ENCODE data around the gene GOLGA6A.

Gene GOLGA6A

DNA sequence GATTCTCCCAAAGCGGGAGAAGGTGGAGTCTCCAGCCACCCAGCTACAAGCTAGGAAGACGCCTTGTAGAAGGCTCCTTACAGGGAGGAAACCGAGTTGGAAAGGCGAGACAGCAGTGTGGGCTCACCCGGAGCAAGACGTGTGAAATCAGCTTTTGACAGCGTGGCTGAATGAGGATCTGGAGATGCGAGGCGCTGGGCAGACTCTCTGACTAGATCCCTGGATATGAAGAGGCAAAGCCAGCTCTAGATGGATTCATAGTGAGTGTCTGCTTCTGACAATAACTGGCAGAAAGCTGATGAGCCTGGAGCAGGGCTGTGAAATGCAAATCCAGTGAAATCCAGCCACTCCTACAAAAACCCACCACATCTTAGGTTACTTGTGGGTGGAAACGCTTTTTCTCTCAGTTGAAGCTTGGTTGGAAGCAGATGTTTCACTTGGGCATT lies 41.0 kb downstream of the GOLGA6A start:
- Histone ChIP-seq H3K4me3 (ENCODE audit: low read length) (no peak overlapping the region), H3K27me3 (ENCODE audit: control insufficient read depth, low read length) (no peaks in the 10 kb centered on the region), H3F3A (ENCODE audit: control insufficient read depth, insufficient read depth) (no peaks in the 10 kb centered on the region), H3K9me2 (replicated peaks; ENCODE audit: control insufficient read depth, low read length) (no peaks in the 10 kb centered on the region), H3K79me2 (ENCODE audit: control insufficient read depth, low read length) (no peaks in the 10 kb centered on the region), H3K4me1 (ENCODE audit: control insufficient read depth, low read length) (no peaks in the 10 kb centered on the region), H4K20me1 (ENCODE audit: control insufficient read depth, insufficient read depth, low read depth, low read length) (no peaks in the 10 kb centered on the region; the same call in 1 of the 2 replicates), H3K4me2 (ENCODE audit: low read length) (no peak overlapping the region), H3K36me3 (ENCODE audit: control insufficient read depth, low read length) (no peaks in the 10 kb centered on the region), H3K9me3 (ENCODE audit: control insufficient read depth, insufficient read depth, low read length) (no peaks in the 10 kb centered on the region), H3K27ac (ENCODE audit: low read depth, low read length) (no peak overlapping the region)
- TF ChIP-seq, protein P1, sequence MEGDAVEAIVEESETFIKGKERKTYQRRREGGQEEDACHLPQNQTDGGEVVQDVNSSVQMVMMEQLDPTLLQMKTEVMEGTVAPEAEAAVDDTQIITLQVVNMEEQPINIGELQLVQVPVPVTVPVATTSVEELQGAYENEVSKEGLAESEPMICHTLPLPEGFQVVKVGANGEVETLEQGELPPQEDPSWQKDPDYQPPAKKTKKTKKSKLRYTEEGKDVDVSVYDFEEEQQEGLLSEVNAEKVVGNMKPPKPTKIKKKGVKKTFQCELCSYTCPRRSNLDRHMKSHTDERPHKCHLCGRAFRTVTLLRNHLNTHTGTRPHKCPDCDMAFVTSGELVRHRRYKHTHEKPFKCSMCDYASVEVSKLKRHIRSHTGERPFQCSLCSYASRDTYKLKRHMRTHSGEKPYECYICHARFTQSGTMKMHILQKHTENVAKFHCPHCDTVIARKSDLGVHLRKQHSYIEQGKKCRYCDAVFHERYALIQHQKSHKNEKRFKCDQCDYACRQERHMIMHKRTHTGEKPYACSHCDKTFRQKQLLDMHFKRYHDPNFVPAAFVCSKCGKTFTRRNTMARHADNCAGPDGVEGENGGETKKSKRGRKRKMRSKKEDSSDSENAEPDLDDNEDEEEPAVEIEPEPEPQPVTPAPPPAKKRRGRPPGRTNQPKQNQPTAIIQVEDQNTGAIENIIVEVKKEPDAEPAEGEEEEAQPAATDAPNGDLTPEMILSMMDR (IDR thresholded peaks at IDR 0.05; ENCODE audit: low read depth, low read length, poor library complexity, severe bottlenecking) = no peak
- TF ChIP-seq EZH2phosphoT487 (IDR thresholded peaks at IDR 0.05; ENCODE audit: borderline replicate concordance, low read length) = no peak

DNA sequence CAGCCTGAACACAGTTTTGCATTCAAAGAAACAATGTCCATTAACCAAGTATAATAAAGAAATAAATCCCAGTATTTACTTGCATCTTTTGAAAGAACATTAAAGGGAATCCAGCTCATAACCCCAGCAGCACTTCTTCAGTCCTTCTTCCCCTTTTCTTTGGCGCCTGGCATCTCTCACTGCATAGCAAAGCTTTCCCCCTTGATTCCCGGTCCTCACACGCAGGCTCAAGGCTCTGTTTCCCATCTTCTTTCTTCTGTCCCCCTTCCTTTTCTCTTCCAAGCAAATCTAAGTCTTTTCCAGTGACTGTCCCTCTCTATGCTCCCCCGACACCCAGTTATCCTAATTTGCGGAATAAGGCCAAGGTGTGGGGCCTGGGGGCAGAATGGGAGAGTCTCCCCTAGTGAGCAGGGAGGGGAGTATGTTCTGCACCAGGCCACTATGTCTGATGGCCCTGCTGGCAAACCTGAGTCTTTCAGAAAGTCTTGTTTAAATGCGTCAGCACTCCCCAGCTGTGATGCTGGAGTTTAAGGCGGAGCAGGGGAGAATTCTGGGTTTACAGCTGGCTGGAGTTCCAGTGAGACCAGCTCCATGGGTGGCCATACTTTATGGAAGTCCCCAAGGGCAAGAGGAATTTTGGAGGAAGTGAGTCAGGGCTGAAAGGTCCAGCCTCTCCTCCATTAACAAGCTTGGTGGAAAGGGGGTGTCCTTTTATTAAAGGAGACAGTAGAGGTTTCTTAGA lies 42.1 kb downstream of the GOLGA6A start:
- Histone ChIP-seq H3K9me2 (replicated peaks; ENCODE audit: control insufficient read depth, low read length) (no peaks in the 10 kb centered on the region), H4K20me1 (ENCODE audit: control insufficient read depth, insufficient read depth, low read depth, low read length) (no peaks in the 10 kb centered on the region; the same call in 1 of the 2 replicates), H3K36me3 (ENCODE audit: control insufficient read depth, low read length) (no peaks in the 10 kb centered on the region), H3K79me2 (ENCODE audit: control insufficient read depth, low read length) (no peaks in the 10 kb centered on the region), H3K27me3 (ENCODE audit: control insufficient read depth, low read length) (no peaks in the 10 kb centered on the region), H3K9me3 (ENCODE audit: control insufficient read depth, insufficient read depth, low read length) (no peaks in the 10 kb centered on the region), H3F3A (ENCODE audit: control insufficient read depth, insufficient read depth) (no peaks in the 10 kb centered on the region), H3K4me2 (ENCODE audit: low read length) (no peak overlapping the region), H3K4me3 (ENCODE audit: low read length) (no peak overlapping the region), H3K27ac (ENCODE audit: low read depth, low read length) (no peak overlapping the region), H3K4me1 (ENCODE audit: control insufficient read depth, low read length) (no peaks in the 10 kb centered on the region)
- TF ChIP-seq, protein P1 (IDR thresholded peaks at IDR 0.05; ENCODE audit: low read depth, low read length, poor library complexity, severe bottlenecking) = no peak
- no peak for TF ChIP-seq EZH2phosphoT487 (IDR thresholded peaks at IDR 0.05; ENCODE audit: borderline replicate concordance, low read length)

DNA sequence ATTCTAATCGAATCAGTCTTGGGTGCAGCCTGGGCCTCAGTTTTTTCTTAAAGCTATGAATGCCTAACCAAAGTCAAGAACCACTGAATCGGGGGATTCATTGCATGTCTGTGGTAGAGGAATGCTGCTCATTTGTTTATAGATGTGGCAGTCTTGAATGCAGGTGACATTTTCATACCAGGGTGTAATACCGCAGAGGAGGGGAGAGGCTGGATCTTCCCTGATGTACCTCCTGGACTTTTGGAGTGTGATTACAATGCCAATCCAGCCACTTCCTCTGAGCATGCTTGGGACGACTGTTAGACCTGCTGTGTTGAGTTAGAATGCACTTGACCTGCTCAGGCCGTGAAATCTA lies 42.7 kb downstream of the GOLGA6A start:
- H3F3A ChIP-seq (ENCODE audit: control insufficient read depth, insufficient read depth) = no peaks in the 10 kb centered on the region
- TF ChIP-seq, protein P1 (IDR thresholded peaks at IDR 0.05; ENCODE audit: low read depth, low read length, poor library complexity, severe bottlenecking) = no peak
- no peak for TF ChIP-seq EZH2phosphoT487 (IDR thresholded peaks at IDR 0.05; ENCODE audit: borderline replicate concordance, low read length)
- no peak overlapping the region for H3K4me2 ChIP-seq (ENCODE audit: low read length)
- no peaks in the 10 kb centered on the region for H3K36me3 ChIP-seq (ENCODE audit: control insufficient read depth, low read length)
- no peaks in the 10 kb centered on the region for H3K4me1 ChIP-seq (ENCODE audit: control insufficient read depth, low read length)
- H3K27me3 ChIP-seq (ENCODE audit: control insufficient read depth, low read length) = no peaks in the 10 kb centered on the region
- H3K27ac ChIP-seq (ENCODE audit: low read depth, low read length) = no peak overlapping the region
- no peaks in the 10 kb centered on the region for H3K9me3 ChIP-seq (ENCODE audit: control insufficient read depth, insufficient read depth, low read length)
- H3K9me2 ChIP-seq (replicated peaks; ENCODE audit: control insufficient read depth, low read length) = no peaks in the 10 kb centered on the region
- no peaks in the 10 kb centered on the region; the same call in 1 of the 2 replicates for H4K20me1 ChIP-seq (ENCODE audit: control insufficient read depth, insufficient read depth, low read depth, low read length)
- no peak overlapping the region for H3K4me3 ChIP-seq (ENCODE audit: low read length)
- H3K79me2 ChIP-seq (ENCODE audit: control insufficient read depth, low read length) = no peaks in the 10 kb centered on the region

All from DOHH2 (cell line).